SHP77 treated with DMSO at 0.1 percent for 48 hours (cell line): Measurements from ENCODE around the gene RABGAP1.

ENCODE experiments used
- DNase-seq: peaks from one replicate; lab custom pipeline; 2025; lab: John Stamatoyannopoulos, UW

RABGAP1 gene

DNA sequence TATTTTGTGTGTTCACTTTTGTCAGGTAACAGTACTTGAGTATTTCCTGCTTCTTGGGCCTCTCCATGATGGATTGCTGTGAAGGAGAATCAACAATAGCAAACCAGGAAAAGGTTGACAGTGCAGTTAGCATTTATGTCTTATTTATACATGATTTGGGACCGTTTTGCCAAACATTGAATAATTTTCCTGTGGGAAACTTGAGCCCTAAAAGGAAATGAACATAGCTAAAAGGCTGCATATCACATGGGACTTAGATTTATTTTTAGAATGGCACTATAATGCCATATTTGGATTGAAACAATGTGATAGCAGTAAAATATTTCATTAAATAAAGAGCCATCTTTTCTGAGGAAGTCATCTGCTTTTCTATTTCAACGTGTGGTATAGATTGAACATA lies 107.9 kb downstream of the RABGAP1 start:
- DNase-seq: no peak

DNA sequence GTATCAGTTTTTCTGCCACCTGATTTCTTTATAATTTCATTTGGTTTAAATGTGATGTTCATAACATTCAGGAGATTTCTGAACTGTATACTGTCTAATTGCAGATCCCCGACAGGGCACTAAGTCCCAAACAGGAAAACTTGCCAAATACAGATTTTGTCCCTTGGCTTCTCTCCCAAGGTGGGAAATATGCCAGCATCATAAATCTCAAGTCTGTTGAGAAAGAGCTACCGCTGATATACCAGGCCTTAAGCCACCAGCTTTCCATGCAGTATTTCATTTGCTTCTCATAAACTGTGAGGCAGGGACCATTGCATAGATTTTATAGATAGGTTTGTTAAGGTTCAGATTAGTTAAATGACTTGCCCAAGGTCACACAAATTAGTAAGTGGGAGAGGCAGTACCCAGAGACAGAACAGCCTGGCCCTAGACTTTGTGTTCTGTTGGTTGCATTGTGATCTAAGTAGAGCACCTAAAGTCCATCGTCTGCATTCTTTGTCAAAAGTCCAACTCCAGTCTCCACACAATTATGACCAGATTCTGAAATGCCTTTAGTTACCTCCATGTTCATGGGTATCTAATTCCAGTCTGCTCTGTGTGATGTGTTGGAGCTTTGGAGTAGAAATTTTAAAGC lies 108.9 kb downstream of the RABGAP1 start:
- no peak for DNase-seq

DNA sequence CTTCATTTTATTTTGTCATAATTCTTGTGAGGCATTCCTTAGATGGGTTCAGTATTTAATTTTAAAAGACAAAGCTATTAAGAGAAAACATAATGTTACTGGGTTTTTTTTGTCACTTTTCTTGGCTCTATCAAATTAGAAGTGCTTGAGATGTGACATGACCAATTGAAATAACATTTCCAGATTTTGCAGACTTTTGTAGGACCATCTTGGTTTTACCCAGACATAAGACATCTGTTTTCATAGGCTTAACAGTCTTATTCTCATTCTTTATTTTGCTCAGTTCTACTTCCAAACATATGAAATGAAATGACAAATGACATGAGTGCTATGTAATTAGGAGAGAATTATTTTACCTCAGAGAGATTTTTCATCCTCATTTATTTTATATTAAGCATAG lies 112.2 kb downstream of the RABGAP1 start:
- no peak for DNase-seq

DNA sequence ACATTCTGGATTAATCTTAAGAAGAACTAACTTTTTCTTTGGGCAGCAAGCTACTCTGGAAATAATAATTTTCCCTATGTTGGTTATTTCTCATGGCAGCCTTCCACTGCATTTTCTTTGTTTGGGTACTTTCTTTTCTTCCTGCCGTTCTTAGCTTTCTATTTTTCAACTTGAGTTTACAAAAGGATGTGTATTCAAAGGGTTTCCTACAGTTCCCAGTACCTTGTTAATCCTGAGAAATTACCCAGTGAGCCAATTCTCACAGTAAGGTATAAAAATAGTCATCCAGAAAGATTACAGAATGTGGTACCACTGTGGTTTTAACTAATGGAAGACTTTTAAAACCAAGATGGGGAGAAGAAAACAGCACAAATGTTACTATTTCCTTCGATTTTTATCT lies 112.9 kb downstream of the RABGAP1 start:
- no peak for DNase-seq

DNA sequence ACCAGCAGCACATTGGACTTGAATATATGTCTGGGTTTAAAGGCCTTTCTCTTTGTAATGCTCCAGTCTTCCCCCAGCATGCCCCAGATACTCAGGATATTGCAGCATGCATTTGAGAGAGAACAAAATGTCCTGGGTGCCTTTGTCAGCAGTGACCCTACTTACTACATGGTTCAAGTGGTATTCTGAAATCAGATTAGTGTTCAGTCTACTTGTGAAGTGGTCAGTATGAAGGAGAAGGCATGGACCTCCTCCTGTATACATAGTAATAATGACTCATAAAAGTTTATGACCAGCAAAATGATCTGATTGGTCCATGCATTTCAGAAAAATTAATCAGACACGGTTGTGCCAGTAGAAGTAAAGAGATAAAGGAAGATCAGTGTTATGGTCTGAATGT lies 118.0 kb downstream of the RABGAP1 start:
- no peak for DNase-seq

DNA sequence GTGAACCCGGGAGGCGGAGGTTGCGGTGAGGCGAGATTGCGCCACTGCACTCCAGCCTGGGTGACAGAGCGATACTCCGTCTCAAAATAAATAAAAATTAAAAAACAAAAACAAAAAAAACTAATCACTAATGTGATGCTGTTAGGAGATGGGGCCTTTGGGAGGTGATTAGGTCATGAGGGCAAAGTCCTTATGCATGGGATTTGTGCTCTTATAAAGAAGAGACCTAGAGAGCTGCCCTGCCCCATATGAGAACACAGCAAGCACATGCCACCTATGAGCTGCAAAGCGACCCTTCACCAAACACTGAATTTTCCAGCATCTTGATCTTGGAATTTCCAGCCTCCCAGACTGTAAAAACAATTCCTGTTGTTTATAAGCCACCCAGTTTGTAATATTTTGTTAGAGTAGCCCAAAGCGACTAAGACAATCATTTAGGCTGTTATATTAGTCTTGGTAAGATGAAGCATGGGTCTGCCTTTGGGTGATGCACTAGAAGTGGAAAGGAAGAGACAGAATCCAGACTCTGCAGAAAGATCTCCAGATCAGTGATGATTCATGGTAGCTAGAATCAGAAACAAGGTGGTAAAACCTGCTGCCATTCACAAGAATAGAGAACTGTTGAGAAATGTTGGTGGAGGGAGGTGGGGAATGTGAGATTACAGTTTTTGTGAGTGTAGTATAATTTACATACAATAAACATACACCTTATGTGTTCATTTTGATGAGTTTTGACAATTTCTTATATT lies 118.8 kb downstream of the RABGAP1 start:
- DNase-seq: no peak

DNA sequence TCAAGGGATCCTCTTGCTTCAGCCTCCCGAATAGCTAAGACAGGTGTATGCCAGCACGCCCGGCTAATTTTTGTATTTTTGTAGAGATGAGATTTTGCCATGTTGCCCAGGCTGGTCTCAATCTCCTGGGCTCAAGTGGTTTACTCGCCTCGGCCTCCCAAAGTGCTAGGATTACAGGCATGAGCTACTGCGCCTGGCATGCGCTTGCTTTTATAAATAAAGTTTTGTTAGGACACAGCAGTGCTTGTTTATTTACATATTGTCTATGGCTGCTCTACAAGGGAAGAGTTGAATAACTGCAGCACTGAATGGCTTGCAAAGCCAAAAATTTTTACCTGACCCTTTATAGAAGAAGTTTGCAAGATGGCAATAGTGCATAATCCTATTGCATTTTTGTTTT lies 120.4 kb downstream of the RABGAP1 start:
- no peak for DNase-seq

DNA sequence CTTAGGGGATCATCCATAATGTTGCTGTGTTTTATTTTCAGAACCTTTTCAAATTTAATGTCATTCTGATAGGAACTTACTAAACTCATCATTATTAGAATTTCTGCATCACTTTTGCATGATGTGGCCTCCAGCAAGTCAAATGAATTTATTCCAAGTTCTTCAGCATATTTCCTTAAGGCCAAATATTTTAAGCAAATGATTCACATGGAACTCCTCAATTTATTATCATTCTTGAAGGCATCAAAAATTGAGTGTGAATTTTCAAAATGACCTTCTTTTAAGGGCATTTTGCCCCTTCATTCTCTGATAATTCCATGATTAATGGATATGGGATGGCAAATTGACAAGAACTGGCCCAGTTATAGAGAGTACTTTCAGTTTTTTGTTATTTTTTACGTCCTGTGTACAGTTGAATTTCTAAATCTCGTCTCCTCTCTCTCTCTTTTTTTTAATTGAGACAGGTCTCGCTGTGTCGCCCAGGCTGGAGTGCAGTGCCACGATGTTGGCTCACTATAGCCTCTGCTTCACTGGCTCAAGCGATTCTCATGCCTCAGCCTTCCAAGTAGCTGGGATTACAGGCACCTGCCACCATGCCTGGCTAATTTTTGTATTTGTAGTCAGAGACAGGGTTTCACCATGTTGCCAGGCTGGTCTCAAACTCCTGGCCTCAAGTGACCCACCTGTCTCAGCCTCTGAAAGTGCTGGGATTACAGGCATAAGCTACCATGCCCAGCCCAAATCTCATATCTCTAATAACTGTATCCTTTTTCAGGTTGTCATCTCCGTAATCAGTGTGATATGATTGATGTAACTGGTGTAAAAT lies 121.7 kb downstream of the RABGAP1 start:
- no peak for DNase-seq

DNA sequence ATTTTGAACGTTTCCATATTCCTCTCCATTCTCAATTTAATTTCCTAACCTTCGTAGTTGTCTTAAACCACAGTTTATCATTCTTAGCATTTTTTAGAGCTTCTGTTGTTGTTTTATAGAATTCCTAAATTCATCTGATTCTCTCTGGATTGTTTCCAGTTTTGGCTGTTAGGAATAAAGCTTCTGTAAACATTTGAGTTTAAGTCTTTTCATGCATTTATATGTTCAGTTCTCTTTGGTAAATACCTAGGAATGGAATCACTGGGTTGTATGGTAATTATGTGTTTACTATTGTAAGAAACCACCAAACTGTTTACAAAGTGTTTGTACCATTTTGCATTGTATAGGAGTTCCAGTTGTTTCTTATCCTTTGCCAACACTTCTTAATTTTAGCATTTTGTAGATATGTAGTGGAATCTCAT lies 122.4 kb downstream of the RABGAP1 start:
- DNase-seq: no peak

DNA sequence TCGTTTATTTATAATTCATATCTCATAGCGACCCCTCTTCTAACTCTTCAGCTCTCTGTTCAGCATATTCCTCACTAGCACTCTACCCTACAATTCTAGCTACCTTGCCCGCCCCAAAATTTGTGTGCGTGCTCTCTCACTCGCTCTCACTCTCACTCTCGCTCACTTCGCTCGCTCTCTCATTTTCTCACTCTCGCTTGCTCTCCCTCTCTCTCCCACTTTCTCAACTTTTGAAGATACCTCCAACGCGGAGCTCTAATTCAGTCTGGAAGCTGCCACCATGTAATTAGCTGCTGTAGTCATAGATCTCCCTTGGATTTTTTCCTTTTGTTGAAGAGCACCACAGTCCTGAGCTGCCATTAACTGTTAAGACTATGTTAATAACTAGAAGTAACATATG lies 123.1 kb downstream of the RABGAP1 start:
- no peak for DNase-seq

DNA sequence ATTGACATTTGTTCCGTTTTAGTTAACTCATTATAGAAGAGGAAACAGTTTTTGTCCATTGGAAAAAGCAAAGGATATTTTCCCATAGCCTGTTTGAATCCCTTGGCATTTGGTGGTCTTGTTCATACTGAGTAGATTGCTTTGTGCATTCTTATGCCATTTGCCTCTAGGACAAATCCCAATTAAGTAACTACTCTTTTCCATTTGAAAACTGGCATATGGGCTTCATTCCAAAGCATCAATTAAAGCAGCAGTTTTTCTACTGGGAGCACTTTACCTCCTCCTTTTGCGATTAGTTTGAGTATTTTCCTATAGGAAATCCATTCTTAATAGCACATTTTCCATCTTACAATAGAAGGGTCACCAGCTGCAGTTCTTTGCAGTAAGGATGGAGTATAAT lies 123.9 kb downstream of the RABGAP1 start:
- no peak for DNase-seq

DNA sequence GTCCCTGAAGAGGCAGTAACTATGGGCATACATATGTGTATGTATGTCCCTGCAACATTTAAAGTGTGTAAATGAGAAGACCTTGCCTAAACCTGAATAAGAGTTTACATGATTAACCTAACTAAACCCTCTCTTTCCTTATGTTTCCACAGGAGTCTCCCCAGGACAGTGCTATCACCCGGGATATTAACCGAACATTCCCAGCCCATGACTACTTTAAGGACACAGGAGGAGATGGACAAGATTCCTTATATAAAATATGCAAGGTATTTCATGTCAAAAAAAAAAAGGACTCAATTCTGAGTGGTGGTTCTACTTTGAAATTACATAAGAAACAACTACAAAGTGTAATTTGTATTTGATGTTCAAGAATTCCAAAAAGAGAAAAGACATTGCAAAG lies 124.4 kb downstream of the RABGAP1 start:
- DNase-seq: no peak

DNA sequence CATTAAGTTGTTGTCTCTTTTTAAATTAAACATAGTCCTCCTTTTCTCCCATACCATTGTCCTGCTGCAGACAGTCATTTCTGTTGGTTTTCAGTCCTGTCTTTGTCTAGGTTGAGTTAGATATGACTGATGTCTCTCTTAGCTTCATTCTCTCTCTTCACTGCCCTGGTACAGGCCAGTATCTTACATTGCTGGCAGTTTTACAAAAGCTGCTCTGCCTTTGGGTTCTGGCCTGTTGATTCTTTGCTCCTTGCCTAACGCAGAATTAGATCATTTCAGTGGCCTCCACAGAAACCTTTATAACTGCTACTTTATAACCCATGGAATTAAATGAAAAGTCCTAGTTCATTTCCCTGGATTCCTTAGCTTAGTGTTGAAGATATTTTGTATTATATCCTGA lies 126.3 kb downstream of the RABGAP1 start:
- DNase-seq: no peak

DNA sequence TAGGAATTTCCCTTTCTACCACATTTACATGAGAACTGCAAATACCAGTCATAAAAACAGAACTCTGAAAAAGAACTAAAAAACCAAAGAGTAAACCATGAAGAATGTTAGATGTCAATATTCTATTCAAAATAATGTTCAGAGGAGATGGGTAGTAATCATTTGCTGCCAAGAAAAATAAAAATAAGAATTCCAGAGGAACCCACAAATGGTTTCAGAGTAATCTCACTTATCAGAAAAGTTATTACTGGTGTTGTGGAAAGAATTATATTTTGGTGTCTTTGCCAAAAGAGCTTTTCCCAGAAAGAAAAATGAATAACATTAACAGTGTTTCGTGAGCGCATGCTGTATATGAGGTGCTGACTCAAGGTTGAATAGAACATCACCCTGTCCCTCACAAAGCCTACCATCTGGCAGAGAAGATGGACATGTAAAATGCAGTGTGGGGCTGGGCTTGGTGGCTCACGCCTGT lies 128.2 kb downstream of the RABGAP1 start:
- no peak for DNase-seq

DNA sequence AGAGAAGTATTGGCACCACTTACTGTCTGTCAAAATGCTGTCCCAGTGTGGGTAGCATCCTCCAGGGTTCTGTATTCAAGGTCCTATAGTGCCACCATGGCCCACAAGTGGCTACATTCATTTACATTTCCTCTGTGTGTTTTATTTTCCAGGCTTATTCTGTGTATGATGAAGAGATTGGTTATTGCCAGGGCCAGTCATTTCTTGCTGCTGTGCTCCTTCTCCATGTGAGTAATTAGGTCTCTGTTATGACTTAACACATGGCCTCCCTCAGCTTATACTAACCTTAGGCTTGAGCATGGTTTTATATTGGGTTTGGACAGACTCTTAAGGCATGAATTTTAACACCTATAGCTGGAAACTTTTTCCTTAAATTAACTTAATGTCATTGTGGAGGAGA lies 129.4 kb downstream of the RABGAP1 start:
- no peak for DNase-seq

DNA sequence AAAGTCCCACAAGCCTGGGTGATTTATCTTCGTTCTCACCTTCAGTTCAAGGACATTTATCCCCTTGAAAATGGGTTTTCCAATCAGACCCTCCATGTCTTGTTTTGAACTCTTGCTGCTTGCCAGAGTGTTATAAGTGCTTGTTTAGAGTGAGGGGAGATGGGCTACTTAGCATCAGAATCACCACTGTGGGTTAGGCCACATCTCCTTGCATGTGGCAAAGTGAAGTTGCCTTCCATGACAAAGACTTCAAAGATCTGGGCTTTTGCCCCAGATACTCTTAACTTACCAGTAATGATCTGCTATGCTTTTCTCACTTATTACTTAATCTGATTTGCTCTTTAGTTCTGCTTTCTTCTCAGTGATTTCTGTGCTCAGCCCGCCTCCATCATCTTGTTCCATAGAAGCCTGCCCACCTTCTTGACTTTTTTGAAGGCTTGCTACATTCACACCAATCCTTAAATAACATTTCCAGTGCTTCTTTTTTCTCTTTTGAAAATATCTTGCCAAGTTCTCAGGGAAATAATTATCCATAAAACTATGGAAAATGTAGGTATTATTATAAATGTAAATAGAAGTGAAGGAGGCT lies 131.7 kb downstream of the RABGAP1 start:
- DNase-seq: no peak

DNA sequence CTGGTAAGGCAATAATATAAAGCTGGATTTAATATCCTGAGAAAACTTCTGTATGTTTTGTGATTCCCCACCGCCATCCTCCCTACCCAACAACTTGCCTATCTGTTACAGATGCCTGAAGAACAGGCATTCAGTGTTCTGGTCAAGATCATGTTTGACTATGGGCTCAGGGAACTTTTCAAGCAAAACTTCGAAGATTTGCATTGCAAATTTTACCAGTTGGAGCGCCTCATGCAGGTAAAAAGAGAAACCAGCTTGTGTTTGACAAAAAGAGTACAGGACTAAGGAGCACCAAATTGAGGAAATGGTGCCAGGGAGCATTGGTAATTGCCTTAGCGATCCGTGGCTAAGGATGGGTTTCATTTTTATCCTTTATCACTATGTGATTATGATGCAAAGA lies 132.6 kb downstream of the RABGAP1 start:
- no peak for DNase-seq

DNA sequence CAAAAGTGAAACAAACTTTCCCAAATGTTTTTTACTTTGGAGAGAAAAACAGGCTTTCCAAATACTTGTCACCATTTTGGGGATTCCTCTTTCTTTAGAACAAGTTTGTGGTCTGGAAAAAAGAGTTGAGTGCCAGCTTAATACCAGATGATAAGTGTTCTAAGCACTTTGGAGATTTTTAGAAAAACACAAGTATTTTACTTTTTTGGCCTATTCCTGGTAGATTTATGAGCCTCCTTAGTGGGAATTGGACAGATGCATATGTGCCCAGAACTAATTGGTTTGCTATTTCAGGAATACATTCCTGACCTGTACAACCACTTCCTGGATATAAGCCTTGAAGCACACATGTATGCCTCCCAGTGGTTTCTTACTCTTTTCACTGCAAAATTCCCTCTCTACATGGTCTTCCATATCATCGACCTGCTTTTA lies 133.2 kb downstream of the RABGAP1 start:
- no peak for DNase-seq

DNA sequence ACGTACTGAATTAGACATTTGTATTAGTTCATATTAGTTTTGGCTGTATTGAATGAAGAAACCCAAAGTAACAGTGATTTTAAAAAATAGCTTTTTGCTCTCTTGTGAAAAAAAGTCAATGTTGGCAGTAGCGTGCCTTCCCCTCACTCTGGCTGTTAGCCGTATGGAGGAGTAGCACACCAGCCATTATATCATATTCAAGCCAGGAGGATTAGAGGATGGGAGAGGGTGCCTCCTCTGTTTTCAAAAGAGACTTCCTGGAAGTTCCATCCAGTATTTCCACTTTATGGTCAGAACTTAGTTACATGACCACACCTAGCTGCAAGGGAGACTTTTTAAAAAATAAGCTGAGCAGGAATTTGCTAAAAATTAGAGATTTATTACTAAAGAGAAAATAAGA lies 133.8 kb downstream of the RABGAP1 start:
- no peak for DNase-seq

DNA sequence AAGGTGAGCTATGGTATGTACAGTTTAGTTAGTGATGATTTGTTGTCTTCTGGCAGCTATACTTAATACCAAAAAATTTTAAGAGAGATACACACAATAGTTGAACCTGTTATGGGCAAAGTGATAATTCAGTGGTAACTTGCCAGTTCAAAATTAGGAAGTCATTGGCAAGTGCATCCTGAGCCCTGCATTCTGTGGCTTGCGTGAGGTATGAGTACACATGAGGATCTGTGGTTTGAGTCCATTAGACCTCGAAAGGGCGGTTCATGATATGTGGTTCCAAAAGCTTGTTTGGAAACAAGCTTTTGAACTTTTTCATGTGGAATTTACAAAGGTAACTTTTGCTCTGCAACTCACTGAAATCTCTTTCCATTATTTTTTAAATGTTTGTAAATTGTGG lies 139.6 kb downstream of the RABGAP1 start:
- DNase-seq: no peak

DNA sequence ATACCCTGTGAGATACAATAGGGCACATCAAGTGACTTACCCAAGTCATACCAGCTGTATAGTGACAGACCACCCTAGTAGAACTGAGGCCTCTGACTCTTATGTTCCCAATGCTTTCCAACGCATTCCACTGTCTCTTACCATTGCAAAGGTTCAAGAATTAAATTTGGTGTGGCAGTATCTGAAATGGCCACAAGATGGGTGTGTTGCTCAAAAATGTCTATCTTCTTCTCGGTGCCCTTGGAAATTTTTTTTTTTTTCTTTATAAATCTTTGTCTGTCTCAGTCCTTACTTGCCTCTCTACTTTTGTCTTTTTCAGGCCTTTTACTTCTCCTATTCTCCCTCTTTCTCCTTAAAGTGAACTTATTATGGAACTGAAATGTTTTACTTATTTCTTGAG lies 141.0 kb downstream of the RABGAP1 start:
- peak; percentile 3 for DNase-seq

DNA sequence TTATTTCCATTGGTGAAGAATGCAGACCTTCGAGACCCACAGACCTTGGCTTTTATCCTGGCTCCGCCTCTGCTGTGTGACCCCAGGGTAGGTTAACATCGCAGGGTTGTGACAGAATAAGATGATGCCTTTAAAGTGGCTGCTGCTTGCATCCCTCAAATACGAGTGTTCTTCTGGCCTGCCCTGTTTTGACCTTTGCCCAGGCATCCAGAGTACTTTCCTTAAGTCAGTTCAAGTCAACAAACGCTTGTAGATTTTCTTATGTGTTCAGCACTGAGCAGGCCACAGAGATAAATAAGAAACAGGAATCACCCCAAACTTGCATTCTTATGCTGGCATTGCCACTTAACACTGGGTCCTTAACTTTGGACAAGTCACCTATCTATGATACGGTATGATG lies 142.9 kb downstream of the RABGAP1 start:
- no peak for DNase-seq

DNA sequence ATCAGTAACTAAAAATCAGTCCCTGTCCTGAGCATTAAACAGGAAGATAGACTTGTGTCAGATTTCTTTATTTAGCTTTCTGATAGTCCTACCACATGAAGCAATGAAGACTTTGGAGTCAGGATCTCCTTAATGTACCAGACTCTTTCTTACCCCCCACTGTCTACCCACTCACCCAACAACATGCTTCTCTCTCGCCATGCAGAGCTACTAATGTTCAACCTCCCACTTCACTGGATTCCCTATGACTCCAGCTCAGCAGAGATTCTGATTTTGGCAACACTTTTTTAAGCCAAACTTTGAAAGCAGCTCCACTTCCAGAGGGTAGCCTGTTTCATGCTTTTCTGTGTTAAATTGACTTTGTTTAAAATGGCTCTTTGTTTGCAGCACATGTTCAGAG lies 143.4 kb downstream of the RABGAP1 start:
- DNase-seq: no peak
